HG03159 (cell line): ENCODE results near the gene PGM5.

ENCODE experiments used
- ATAC-seq: cut with Tn5 transposase; IDR thresholded peaks from one replicate; pipeline ENCODE4 v1.9.1; 2021; ENCODE audit warnings: mild to moderate bottlenecking, moderate library complexity; ENCODE audit not compliant: unreplicated experiment

Gene PGM5

DNA sequence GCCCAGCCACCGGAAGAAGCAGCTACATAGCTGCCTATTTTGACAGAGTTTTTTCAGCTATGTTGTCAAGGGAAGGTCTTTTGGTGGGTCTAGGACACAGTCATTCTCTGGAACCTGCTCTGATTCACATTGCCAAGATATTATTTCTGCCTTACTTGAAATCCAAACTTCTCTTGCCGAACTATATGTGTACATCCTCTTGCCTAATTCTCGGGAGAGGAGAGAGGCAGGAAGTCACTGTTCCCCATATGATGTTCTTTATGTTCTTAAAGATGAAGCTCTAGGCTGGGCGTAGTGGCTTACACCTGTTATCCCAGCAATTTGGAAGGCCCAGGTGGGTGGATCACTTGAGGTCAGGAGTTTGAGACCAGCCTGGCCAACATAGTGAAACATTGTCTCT is 175.7 kb downstream of the PGM5 start:
- no peak for ATAC-seq

- ATAC-seq: no peak
These were observed 177.3 kb downstream of the PGM5 start for GRCh38 chr9:68533678-68534077.

GRCh38 chr9:68536876-68537615 is 180.6 kb downstream of the PGM5 start:
- no peak for ATAC-seq

DNA sequence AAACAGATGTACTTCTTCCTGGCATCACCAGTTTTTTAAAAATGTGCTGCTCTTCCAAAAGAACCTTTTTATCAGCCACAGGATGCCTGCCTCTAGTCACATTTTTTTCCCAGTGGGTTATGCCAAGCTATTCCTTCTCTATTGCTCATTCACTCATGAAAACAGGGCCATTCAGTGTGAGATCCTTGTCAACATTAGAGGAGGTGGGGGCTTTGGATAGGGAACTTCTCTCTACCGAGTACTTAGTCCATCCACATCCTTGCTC is 181.1 kb downstream of the PGM5 start:
- no peak for ATAC-seq

GRCh38 chr9:68538200-68538599 is 181.8 kb downstream of the PGM5 start:
- no peak for ATAC-seq

GRCh38 chr9:68540712-68541535 is 184.5 kb downstream of the PGM5 start, which contains the start of gene TMEM252:
Gene TMEM252 (minus strand): TSS chr9:68540883. CDS start chr9:68540814, 69 bp downstream.
- no peak for ATAC-seq

DNA sequence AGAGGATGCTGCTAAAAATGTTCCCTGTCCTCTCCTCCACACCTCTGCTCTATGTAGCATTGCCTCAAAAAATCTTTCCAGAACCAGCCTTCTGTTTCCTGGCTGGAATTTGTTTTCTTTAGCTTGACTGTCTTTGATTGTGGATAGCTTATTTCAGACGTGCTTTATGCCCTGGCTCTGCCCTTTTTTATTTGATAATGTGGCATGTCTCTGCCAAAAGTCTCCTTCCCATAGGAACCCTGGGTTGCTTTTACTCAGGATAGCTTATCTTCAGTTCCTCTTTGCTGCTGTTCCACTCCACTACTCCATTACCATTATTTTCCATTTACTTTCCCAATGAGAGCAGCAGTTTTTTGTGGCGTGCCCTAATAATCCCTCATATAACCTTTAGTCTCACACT is 185.2 kb downstream of the PGM5 start:
- no peak for ATAC-seq

- peak; percentile 39 for ATAC-seq
These were observed 188.8 kb downstream of the PGM5 start for GRCh38 chr9:68545033-68545705.

DNA sequence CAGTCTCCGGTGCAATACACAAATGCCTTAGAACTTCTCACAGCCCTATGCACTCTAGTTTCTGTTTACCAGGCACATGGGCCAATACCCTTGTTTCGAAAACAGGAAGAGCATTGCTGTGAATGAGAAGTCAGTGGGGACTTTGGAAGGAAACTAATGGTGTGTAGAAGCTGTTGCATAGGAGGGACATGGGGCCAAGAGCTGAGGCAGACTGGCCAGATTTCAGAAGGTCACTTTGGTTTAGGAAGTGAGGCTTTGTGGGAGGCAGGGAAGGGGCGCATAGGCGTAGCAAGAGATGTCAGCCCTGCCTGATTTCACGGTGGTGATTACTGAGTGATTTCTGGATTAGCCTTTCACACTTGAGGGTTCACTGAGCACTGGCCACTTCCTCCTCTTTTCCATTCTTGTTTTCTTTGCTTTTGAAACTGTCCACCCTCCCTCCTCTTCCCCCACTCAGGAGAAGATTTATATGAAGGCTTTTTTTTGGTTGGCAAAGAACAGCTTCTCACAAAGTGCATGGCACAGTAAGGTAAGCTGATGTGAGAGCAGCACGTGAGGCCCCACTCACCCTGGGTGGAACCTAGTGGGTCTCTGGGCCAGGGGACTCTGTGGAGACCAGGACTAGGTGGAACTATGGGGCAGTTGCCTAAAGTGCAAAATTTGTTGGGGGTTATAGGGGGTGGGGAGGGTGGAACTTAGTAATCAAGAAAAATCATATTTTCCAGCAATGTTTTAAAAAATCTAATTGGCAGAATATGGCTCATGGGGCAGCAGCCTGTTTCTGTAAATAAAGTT is 190.4 kb downstream of the PGM5 start:
- ATAC-seq: peak; percentile 82

- ATAC-seq: no peak
These were observed 191.0 kb downstream of the PGM5 start for GRCh38 chr9:68547417-68547816.

GRCh38 chr9:68548241-68548640 is 191.8 kb downstream of the PGM5 start:
- no peak for ATAC-seq

DNA sequence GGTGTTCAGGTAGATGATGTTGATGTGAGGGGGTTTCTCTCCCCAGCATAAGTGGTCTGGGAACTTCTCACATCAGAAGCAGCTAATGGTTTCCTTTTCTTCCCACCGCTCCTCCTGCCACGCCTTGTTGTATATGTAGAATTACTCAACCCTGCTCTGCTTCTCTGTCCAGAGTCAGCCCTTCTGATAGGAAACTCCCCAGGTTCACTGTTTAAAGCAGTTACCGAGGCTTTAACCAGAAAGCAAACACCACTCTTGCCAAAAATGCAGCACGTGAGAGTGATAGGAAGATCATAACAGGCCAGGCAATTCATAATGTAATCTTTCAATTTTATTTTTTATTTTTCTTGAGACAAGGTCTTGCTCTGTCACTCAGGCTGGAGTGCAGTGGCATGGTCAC is 194.8 kb downstream of the PGM5 start:
- ATAC-seq: no peak

DNA sequence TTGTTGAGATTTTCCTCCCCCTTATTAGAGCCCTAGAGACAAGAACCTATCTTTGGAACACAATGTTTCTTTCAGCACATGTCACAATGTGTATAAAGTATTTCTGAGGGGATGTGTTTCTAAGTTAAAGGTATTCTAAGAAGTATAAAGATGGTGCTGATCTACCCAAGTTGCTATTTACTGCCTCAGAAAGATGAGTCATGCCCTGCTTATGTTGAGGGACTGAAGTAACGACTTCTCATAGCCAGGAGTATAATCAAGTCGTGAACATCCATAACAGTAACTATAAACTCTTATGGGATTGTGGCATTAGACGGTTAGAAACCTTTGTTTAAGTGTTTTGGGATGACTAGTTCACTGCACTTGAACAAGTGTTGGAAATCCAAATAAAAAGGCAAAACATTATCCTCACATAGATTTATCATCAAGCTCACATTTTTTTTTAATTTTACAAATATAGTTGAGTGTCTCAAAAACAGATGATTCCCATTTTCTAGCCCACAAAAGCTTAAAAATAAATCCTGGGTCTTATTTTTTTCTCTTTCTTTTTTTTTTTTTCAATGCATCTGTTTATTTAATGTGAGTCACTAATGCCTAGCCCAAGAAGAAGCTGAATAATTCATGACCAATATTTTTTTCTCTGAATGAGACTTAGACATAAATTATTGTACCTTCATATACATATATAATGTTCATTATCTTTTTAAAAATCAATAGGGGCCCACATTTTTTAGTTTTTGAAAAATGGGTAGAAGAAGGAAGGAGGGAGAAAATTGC is 196.5 kb downstream of the PGM5 start:
- no peak for ATAC-seq

DNA sequence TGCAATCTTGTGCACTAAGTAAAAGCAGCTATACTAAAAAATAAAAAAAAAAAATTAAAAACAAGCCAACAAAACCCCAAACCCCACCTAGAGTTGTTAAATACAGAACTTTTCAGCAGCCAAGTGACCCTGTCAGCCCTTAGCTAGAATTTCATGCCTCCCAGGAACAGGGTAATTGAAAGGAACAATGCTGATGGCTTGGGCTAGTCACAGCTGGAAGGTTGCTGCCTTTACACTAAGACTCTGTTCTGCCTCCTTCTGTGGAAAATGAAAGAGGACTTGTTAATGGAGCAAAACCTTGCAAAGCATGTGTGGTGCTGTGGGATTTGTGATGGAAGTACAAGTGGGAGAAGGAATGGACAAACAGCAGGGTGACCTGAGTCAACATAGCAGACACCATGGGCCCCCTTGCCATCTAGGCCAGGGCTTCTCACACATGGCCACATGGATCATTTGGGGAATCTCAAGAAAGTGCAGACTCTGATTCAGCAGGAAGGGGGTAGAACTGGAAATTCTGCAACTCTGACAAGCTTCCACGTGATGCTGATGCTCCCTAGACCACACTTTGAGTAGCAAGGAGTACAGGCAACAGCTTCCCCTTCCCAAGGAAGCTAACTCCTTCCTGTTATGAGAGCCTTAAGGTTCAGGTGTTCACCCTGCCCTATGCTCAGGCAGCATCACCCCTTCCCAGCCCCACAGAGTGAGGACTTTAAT is 199.2 kb downstream of the PGM5 start:
- no peak for ATAC-seq

DNA sequence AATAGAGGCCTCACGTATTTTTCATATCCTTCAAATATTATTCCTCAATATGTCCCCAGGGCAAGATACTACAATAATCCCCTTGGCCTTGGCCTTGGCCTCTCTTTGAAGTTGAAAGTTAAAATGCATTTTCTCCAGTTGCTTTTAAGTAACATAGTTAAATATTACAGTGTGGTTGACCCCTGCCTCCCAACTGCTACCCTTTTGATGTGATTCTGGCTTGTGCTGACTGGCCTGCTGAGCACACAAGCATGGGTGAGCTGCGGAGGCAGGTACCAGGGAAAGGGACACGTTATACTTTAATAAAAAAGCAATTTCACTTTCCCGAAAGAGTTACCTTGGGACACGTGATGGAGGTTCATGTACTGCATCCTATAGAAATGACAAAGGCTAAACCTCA is 202.1 kb downstream of the PGM5 start:
- no peak for ATAC-seq

DNA sequence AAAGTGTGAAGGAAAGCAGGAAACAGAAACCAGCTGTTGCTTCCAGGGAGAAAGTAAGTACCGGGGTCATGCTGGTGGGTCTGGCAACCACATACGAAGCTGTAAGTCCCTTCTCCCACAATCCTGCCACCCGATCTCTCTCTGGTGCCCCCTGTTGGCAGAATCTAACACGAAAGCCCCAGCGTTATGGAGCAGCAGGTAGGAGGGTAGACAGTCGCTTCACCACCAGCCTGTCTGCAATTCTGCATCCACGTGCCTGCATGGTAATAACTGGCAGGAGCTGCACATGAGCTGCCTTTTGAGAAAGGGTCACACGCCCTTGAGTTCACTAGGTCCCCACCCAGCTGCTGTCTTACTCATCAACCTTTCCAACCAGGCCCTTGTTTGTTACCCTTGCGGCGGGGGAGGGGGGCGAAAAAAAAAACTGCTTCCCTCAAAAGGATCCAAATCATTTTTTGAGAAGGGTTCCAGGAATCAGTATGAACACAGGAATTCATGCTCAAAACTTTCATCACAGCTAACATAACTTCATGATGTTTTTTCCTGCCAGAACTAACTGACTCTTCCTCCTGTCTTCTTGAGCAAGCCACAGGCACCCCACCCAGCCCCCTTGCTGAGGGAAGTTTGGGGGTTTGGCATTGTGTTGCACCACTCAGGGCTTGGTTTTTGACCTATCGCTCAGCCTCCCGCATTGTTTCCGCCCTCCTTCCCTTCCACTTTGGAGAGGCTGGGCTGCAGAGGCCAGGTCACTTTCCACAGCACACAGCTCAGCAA is 203.8 kb downstream of the PGM5 start:
- ATAC-seq: no peak

GRCh38 chr9:68562461-68562860 is 206.1 kb downstream of the PGM5 start:
- no peak for ATAC-seq

DNA sequence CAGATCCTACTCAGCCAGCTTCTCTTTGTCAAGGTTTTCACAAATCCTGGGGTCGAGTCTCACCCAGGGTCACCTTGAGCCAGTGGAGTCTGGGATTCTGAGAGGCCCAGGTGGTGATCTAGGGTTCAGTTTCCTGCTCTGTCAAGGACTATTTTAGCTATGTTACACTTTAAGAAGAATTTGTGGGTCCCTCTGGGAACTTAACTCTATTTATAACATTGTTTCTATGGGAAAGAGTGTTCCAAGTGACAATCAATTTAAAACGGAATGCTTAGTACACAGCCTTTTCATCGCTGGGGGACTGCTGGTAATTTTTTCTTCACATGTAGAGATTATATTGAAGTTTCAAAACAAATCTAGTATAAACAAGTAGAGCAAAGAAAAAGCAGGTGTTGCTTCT is 211.2 kb downstream of the PGM5 start:
- no peak for ATAC-seq

DNA sequence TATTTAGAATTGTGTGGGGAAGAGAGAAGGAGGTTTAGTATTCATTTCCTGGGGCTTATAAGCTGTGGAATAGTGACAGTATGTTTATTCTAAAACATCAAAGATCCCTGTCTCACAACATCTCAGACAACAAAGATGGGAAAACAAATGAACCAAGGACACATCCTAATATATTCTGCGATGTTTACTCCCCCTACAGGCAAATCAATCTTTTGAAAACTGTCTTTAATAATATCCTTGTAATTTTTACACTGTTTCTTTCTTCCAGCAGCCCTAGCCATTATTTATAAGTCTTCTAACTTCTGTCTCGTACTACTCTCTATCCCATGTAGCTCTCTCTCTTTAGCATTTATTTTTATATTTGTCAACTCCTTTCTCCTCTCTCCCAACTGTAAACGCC is 217.7 kb downstream of the PGM5 start:
- no peak for ATAC-seq
